Measurements from ENCODE around the gene RABAC1.

The RABAC1 gene

GRCh38 chr19:41958367-41959055 is 610 bp downstream of the RABAC1 start:
- peak; percentile 96 for FAIRE-seq
- DNase-seq (ENCODE audit: insufficient read length), result peak; percentile 91
- TF ChIP-seq POLR2AphosphoS5 (IDR thresholded peaks at IDR 0.05; ENCODE audit: low read depth, low read length) (no peak), TAF1 (IDR thresholded peaks at IDR 0.05; ENCODE audit: borderline replicate concordance, low read depth, low read length) (no peak), POLR2A (IDR thresholded peaks at IDR 0.05; ENCODE audit: low read depth, low read length) (no peak; the same call in 1 of the 2 replicates)

GRCh38 chr19:41957838-41958366 is 1.2 kb downstream of the RABAC1 start:
- FAIRE-seq (peak; percentile 96), DNase-seq (ENCODE audit: insufficient read length) (peak; percentile 83)
- TF ChIP-seq POLR2A (IDR thresholded peaks at IDR 0.05; ENCODE audit: low read depth, low read length) (no peak), TAF1 (IDR thresholded peaks at IDR 0.05; ENCODE audit: borderline replicate concordance, low read depth, low read length) (no peak), POLR2AphosphoS5 (IDR thresholded peaks at IDR 0.05; ENCODE audit: low read depth, low read length) (no peak)

GRCh38 chr19:41957161-41957837 is 1.8 kb downstream of the RABAC1 start:
- DNase-seq (ENCODE audit: insufficient read length) (no peak), FAIRE-seq (no peak)
- TF ChIP-seq TAF1 (IDR thresholded peaks at IDR 0.05; ENCODE audit: borderline replicate concordance, low read depth, low read length) (no peak), POLR2A (IDR thresholded peaks at IDR 0.05; ENCODE audit: low read depth, low read length) (no peak), POLR2AphosphoS5 (IDR thresholded peaks at IDR 0.05; ENCODE audit: low read depth, low read length) (no peak)

GRCh38 chr19:41956621-41957020 is 2.5 kb downstream of the RABAC1 start:
- FAIRE-seq, result no peak
- no peak for DNase-seq (ENCODE audit: insufficient read length)
- TF ChIP-seq TAF1 (IDR thresholded peaks at IDR 0.05; ENCODE audit: borderline replicate concordance, low read depth, low read length) (no peak), POLR2A (IDR thresholded peaks at IDR 0.05; ENCODE audit: low read depth, low read length) (no peak), POLR2AphosphoS5 (IDR thresholded peaks at IDR 0.05; ENCODE audit: low read depth, low read length) (no peak)

GRCh38 chr19:41955521-41955920 is 3.6 kb downstream of the RABAC1 start:
- DNase-seq (ENCODE audit: insufficient read length) (no peak), FAIRE-seq (no peak)
- no peak for TF ChIP-seq POLR2A (IDR thresholded peaks at IDR 0.05; ENCODE audit: low read depth, low read length)
- TF ChIP-seq POLR2AphosphoS5 (IDR thresholded peaks at IDR 0.05; ENCODE audit: low read depth, low read length), result no peak
- TF ChIP-seq TAF1 (IDR thresholded peaks at IDR 0.05; ENCODE audit: borderline replicate concordance, low read depth, low read length), result no peak

GRCh38 chr19:41951686-41952172 is 7.4 kb downstream of the RABAC1 start:
- peak; percentile 95 for FAIRE-seq
- no peak for TF ChIP-seq POLR2AphosphoS5 (IDR thresholded peaks at IDR 0.05; ENCODE audit: low read depth, low read length)
- TF ChIP-seq TAF1 (IDR thresholded peaks at IDR 0.05; ENCODE audit: borderline replicate concordance, low read depth, low read length), result no peak
- no peak for TF ChIP-seq POLR2A (IDR thresholded peaks at IDR 0.05; ENCODE audit: low read depth, low read length)
- DNase-seq (ENCODE audit: insufficient read length), result peak; percentile 90

- no peak for FAIRE-seq
- no peak for DNase-seq (ENCODE audit: insufficient read length)
- no peak for TF ChIP-seq TAF1 (IDR thresholded peaks at IDR 0.05; ENCODE audit: borderline replicate concordance, low read depth, low read length)
- TF ChIP-seq POLR2AphosphoS5 (IDR thresholded peaks at IDR 0.05; ENCODE audit: low read depth, low read length), result no peak
- TF ChIP-seq POLR2A (IDR thresholded peaks at IDR 0.05; ENCODE audit: low read depth, low read length), result no peak
Measured at GRCh38 chr19:41947091-41947490, 12.0 kb downstream of the RABAC1 start.

GRCh38 chr19:41945135-41945766 is 13.9 kb downstream of the RABAC1 start:
- FAIRE-seq, result peak; percentile 99
- peak; percentile 84 for DNase-seq (ENCODE audit: insufficient read length)
- TF ChIP-seq TAF1 (IDR thresholded peaks at IDR 0.05; ENCODE audit: borderline replicate concordance, low read depth, low read length), result no peak
- TF ChIP-seq POLR2AphosphoS5 (IDR thresholded peaks at IDR 0.05; ENCODE audit: low read depth, low read length), result peak; percentile 25; the same call in 1 of the 2 replicates
- TF ChIP-seq POLR2A (IDR thresholded peaks at IDR 0.05; ENCODE audit: low read depth, low read length), result peak; percentile 59; the same call in 1 of the 2 replicates

- DNase-seq (ENCODE audit: insufficient read length), result no peak
- FAIRE-seq, result peak; percentile 84
- TF ChIP-seq TAF1 (IDR thresholded peaks at IDR 0.05; ENCODE audit: borderline replicate concordance, low read depth, low read length) (no peak), POLR2AphosphoS5 (IDR thresholded peaks at IDR 0.05; ENCODE audit: low read depth, low read length) (no peak), POLR2A (IDR thresholded peaks at IDR 0.05; ENCODE audit: low read depth, low read length) (no peak)
Measured at GRCh38 chr19:41944336-41944735, 14.8 kb downstream of the RABAC1 start.

- FAIRE-seq, result peak; percentile 76
Measured at GRCh38 chr19:41941410-41942202, 17.5 kb downstream of the RABAC1 start.

More at GRCh38 chr19:41941410-41942202, 17.5 kb downstream of the RABAC1 start:
- DNase-seq (ENCODE audit: insufficient read length), result no peak
- TF ChIP-seq TAF1 (IDR thresholded peaks at IDR 0.05; ENCODE audit: borderline replicate concordance, low read depth, low read length), result no peak
- TF ChIP-seq POLR2A (IDR thresholded peaks at IDR 0.05; ENCODE audit: low read depth, low read length), result no peak
- TF ChIP-seq POLR2AphosphoS5 (IDR thresholded peaks at IDR 0.05; ENCODE audit: low read depth, low read length), result no peak
